ENCODE measurements around the gene RIN3. TPM values are rescaled to one million over a fixed set of nuclear protein-coding genes. Genes with fewer than 3 reads are reported as not detected.
A peak's percentile ranks its signal among the peaks of the same experiment; 100 is the strongest.

Gene RIN3
- total RNA-seq, 1 donor from 2014 or later, result 28.0 TPM

DNA sequence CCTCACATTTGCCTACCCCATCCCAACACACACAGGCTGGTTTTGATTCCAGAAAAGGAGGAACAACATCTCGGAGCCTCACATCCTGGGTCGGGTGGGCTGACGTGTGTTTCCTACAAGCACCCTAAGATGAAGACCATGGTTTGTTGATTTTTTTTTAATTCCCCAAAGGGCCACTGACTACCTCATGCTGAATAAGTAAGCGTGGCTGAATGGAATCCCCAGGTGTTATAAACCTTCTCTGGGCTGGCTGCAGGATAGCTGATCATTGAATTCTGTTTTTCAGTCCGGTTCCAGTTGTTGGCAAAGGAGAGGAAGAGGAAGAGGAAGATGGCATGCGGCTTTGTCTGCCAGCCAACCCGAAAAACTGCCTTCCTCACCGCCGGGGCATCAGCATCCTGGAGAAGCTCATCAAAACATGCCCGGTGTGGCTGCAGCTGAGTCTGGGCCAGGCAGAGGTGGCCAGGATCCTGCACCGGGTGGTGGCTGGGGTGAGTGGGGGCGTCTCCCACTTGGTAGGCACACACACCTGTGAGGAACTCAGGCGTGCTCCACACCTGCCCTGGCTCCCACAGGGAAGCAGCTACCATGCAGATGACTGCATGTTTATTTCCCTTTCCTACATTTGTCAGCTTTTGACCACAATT is 42.0 kb downstream of the RIN3 start:
- H3K4me1 Mint-ChIP-seq (ENCODE audit: low read depth, unreplicated experiment), result peaks cover 33% of the 10 kb centered on the region
- TF ChIP-seq EZH2 (IDR thresholded peaks at IDR 0.05; ENCODE audit: insufficient read depth, low read length) (no peak), CTCF (IDR thresholded peaks at IDR 0.05; ENCODE audit: insufficient read depth, low read depth, low read length) (no peak)
- no peaks in the 10 kb centered on the region for H3K36me3 ChIP-seq (ENCODE audit: insufficient read depth, low read length)
- no peak overlapping the region for H3K4me3 ChIP-seq (ENCODE audit: insufficient read depth, low read depth, low read length)
- H3K27ac Mint-ChIP-seq (ENCODE audit: unreplicated experiment), result no peak overlapping the region
- no peak overlapping the region for H3K4me3 Mint-ChIP-seq (ENCODE audit: unreplicated experiment)
- no peak overlapping the region for H3K4me2 ChIP-seq (ENCODE audit: low read length)
- no peaks in the 10 kb centered on the region for H3K27me3 Mint-ChIP-seq (ENCODE audit: low read depth, unreplicated experiment)
- no peak for DNase-seq (ENCODE audit: low read depth)
- no peaks in the 10 kb centered on the region for H3K9me3 ChIP-seq (ENCODE audit: insufficient read depth, low read depth, low read length)
- H3K36me3 Mint-ChIP-seq (ENCODE audit: low read depth, unreplicated experiment), result peaks cover 11% of the 10 kb centered on the region
- H3K9me3 Mint-ChIP-seq (ENCODE audit: unreplicated experiment), result peaks cover 5% of the 10 kb centered on the region
- peaks cover 24% of the 10 kb centered on the region for H4K20me1 ChIP-seq (ENCODE audit: insufficient read depth, low read length)
- H3K9ac ChIP-seq (ENCODE audit: low read length), result no peak overlapping the region
- FAIRE-seq, result no peak
- no peaks in the 10 kb centered on the region for H3K27me3 ChIP-seq (ENCODE audit: insufficient read depth, low read length)
- H3K79me2 ChIP-seq (ENCODE audit: insufficient read depth, low read length), result no peaks in the 10 kb centered on the region
- no peak overlapping the region for H3K27ac ChIP-seq (ENCODE audit: low read depth, low read length)
- H3K4me1 ChIP-seq (ENCODE audit: insufficient read depth, low read length), result peaks cover 20% of the 10 kb centered on the region
- no peak overlapping the region for H2AFZ ChIP-seq (ENCODE audit: low read depth, low read length)

- FAIRE-seq (peak; percentile 43), DNase-seq (ENCODE audit: low read depth) (no peak)
- Histone ChIP-seq H3K27me3 (ENCODE audit: insufficient read depth, low read length) (no peaks in the 10 kb centered on the region), H2AFZ (ENCODE audit: low read depth, low read length) (no peak overlapping the region), H3K36me3 (ENCODE audit: insufficient read depth, low read length) (no peaks in the 10 kb centered on the region), H3K27ac (ENCODE audit: low read depth, low read length) (no peak overlapping the region), H3K9me3 (ENCODE audit: insufficient read depth, low read depth, low read length) (no peaks in the 10 kb centered on the region), H4K20me1 (ENCODE audit: insufficient read depth, low read length) (peaks cover 24% of the 10 kb centered on the region), H3K4me1 (ENCODE audit: insufficient read depth, low read length) (peaks cover 20% of the 10 kb centered on the region), H3K9ac (ENCODE audit: low read length) (no peak overlapping the region), H3K4me2 (ENCODE audit: low read length) (no peak overlapping the region), H3K4me3 (ENCODE audit: insufficient read depth, low read depth, low read length) (no peak overlapping the region), H3K79me2 (ENCODE audit: insufficient read depth, low read length) (no peaks in the 10 kb centered on the region)
- Mint-ChIP-seq H3K9me3 (ENCODE audit: unreplicated experiment) (peaks cover 5% of the 10 kb centered on the region), H3K36me3 (ENCODE audit: low read depth, unreplicated experiment) (peaks cover 11% of the 10 kb centered on the region), H3K27ac (ENCODE audit: unreplicated experiment) (no peak overlapping the region), H3K4me3 (ENCODE audit: unreplicated experiment) (no peak overlapping the region), H3K4me1 (ENCODE audit: low read depth, unreplicated experiment) (peaks cover 33% of the 10 kb centered on the region), H3K27me3 (ENCODE audit: low read depth, unreplicated experiment) (no peaks in the 10 kb centered on the region)
- TF ChIP-seq CTCF (IDR thresholded peaks at IDR 0.05; ENCODE audit: insufficient read depth, low read depth, low read length), result no peak
- no peak for TF ChIP-seq EZH2 (IDR thresholded peaks at IDR 0.05; ENCODE audit: insufficient read depth, low read length)
Measured at GRCh38 chr14:92556255-92556741, 42.7 kb downstream of the RIN3 start.

- TF ChIP-seq EZH2 (IDR thresholded peaks at IDR 0.05; ENCODE audit: insufficient read depth, low read length) (no peak), CTCF (IDR thresholded peaks at IDR 0.05; ENCODE audit: insufficient read depth, low read depth, low read length) (no peak)
- Mint-ChIP-seq H3K27me3 (ENCODE audit: low read depth, unreplicated experiment) (no peaks in the 10 kb centered on the region), H3K9me3 (ENCODE audit: unreplicated experiment) (peaks cover 5% of the 10 kb centered on the region), H3K27ac (ENCODE audit: unreplicated experiment) (no peak overlapping the region), H3K4me1 (ENCODE audit: low read depth, unreplicated experiment) (peaks cover 32% of the 10 kb centered on the region), H3K4me3 (ENCODE audit: unreplicated experiment) (no peak overlapping the region), H3K36me3 (ENCODE audit: low read depth, unreplicated experiment) (peaks cover 11% of the 10 kb centered on the region)
- DNase-seq (ENCODE audit: low read depth), result no peak
- Histone ChIP-seq H3K79me2 (ENCODE audit: insufficient read depth, low read length) (no peaks in the 10 kb centered on the region), H3K27ac (ENCODE audit: low read depth, low read length) (no peak overlapping the region), H3K36me3 (ENCODE audit: insufficient read depth, low read length) (no peaks in the 10 kb centered on the region), H3K27me3 (ENCODE audit: insufficient read depth, low read length) (no peaks in the 10 kb centered on the region), H3K4me1 (ENCODE audit: insufficient read depth, low read length) (peaks cover 20% of the 10 kb centered on the region), H3K9me3 (ENCODE audit: insufficient read depth, low read depth, low read length) (no peaks in the 10 kb centered on the region), H2AFZ (ENCODE audit: low read depth, low read length) (no peak overlapping the region), H3K4me2 (ENCODE audit: low read length) (no peak overlapping the region), H3K9ac (ENCODE audit: low read length) (no peak overlapping the region), H4K20me1 (ENCODE audit: insufficient read depth, low read length) (peaks cover 21% of the 10 kb centered on the region), H3K4me3 (ENCODE audit: insufficient read depth, low read depth, low read length) (no peak overlapping the region)
- no peak for FAIRE-seq
Measured at GRCh38 chr14:92556863-92557543, 43.4 kb downstream of the RIN3 start.

Data from astrocyte (in vitro differentiated cells and primary cell).